CD4-positive, alpha-beta T cell treated with Interleukin-4 for 4 hours (primary cell): ENCODE results near the gene CDK12.
A peak's percentile ranks its signal among the peaks of the same experiment; 100 is the strongest.
"Not testable (repeated sequence)": the region's sequence is repeated elsewhere in the genome, so short reads cannot be mapped to it uniquely, and the experiment has no call there.

Experiments
- DNase-seq: peaks from one replicate; pipeline ENCODE4 v3.0.0-alpha.2; 2020

Gene CDK12

GRCh38 chr17:39461113-39461925, at the start of gene CDK12:
TSS of gene CDK12 (plus strand) at chr17:39461486. CDS start at chr17:39462072, 586 bp downstream.
- DNase-seq = peak; percentile 99

DNA sequence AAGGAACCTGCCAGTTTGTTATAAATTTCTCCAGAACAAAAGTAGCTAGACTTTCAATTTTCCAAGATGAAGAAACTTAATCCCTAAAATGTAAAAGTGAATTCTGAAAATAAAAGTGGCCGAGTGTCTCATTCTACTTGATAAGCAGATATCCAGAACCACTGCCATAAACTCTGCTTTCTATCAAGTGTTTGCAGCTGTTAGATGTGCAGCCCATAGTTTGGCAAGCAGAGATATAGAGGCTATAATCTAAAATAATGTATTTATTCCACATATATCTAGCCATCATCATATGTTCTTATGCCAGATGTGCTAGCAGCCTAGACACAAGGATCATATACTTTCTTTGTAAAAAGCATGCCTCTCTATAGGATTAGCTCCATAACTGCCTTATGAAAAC, 45.1 kb upstream of the CDK12 start:
- no peak for DNase-seq

GRCh38 chr17:39429600-39429999, 31.7 kb upstream of the CDK12 start:
- no peak for DNase-seq

DNA sequence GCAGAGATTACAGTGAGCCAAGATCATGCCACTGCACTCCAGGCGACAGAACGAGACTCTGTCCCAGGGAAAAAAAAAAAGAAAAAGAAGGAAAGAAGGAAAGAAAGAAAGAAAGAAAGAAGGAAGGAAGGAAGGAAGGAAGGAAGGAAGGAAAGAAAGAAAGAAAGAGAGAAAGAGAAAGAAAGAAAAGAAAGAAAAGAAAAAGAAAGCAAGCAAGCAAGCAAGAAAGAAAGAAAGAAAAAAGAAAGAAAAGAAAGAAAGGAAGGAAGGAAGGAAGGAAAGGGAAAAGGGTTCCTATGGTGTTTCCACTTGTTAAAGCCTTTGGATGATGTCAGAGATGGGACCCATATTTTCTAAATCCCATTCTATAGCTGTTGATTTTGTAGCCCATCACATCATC, 21.4 kb upstream of the CDK12 start:
- not testable (repeated sequence) for DNase-seq

DNA sequence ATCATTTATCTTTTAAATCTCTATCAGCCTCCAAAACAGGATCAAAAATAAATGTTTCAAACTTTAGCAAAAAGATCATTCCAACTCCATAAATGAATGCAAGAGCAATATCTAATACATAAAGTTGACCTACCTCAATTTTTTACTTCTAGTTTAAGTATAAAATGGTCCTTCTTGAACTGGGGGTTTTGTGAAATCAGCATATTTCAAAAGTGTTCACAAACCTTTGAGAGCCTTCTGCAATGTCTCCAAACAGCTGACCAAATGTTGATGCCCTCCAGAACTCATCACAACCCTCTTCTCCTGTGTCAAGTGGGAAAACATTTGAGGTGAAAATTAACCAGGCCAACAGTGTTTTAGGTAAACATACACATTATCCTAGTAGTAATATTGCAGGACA, 18.0 kb upstream of the CDK12 start:
- no peak for DNase-seq

GRCh38 chr17:39447561-39447960, 13.7 kb upstream of the CDK12 start:
- DNase-seq = no peak

DNA sequence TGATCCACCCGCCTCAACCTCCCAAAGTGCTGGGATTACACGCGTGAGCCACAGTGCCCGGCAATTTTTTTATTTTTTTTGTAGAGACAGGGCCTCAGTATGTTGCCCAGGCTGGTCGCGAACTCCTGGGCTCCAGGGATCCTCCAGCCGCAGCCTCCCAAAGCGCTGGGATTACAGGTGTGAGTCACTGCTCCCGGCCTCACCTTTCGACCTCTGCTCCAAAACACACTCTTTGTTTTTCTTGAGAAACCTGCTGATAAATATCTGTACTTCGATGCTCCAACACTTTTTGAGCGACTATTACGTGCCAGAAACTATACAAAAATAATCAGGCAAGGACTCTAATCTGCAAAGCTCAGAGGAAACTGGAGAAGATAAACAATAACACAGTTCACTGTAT, 11.2 kb upstream of the CDK12 start:
- DNase-seq = no peak

DNA sequence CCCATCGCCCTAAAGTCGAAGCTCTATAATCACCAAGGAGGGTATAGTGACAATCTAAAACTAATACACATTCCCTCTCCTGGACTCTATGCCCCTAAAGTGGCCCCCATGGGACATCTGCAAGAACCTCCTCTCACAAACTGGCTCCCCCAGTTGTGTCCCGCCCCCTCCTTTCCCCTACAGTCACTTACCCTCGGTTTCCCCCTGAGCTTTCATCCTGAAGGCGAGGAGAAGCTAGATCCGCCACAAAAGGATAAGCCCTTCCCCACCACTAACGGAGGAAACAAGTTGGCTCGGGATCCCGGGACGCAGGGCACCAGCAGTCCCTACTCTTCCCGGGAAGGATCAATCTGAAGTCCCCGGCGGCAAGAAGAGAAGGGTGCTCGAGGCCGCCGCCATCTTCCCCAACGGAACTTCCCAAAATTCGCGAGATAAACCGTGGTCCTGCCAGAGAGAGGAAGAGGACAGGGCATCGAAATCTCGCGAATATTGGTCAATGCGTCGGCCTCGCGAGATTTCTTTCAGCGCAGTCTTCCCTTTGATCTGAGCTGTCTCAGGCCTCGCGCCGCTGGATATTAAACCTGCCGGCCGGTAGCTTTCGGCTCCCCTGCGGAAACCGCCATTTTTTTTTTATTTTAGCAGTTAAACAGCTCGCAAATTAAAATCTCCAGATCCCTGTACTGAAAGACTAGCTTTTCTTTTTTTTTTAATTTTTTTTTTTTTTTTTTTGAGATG, 10.3 kb upstream of the CDK12 start, which contains the start of gene MED1:
Gene MED1, minus strand, starts transcription at position 417 of the 735 bp plus-strand sequence. Its CDS starts 201 bp downstream, at position 216.
- peak; percentile 97 for DNase-seq

DNA sequence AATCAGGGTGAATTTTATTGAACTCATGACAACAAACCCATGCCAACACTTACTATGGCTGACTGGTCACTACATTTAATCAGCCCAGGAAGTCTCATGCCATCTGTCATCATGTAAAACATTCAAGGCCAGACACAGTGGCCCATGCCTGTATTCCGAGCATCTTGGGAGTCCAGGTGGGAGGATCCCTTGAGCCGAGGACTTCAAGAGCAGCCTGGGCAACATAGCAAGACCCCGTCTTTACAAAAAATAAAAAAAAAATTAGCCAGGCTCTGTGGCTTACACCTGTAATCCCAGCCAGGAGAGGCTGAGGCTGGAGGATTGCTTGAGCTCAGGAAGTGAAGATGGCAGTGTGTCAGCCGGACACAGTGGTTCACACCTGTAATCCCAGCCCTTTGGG, 5.4 kb upstream of the CDK12 start:
- DNase-seq = no peak

DNA sequence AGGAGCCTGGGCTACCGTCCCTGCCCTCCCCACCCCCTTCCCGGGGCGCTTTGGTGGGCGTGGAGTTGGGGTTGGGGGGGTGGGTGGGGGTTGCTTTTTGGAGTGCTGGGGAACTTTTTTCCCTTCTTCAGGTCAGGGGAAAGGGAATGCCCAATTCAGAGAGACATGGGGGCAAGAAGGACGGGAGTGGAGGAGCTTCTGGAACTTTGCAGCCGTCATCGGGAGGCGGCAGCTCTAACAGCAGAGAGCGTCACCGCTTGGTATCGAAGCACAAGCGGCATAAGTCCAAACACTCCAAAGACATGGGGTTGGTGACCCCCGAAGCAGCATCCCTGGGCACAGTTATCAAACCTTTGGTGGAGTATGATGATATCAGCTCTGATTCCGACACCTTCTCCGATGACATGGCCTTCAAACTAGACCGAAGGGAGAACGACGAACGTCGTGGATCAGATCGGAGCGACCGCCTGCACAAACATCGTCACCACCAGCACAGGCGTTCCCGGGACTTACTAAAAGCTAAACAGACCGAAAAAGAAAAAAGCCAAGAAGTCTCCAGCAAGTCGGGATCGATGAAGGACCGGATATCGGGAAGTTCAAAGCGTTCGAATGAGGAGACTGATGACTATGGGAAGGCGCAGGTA, 762 bp downstream of the CDK12 start:
- no peak for DNase-seq

DNA sequence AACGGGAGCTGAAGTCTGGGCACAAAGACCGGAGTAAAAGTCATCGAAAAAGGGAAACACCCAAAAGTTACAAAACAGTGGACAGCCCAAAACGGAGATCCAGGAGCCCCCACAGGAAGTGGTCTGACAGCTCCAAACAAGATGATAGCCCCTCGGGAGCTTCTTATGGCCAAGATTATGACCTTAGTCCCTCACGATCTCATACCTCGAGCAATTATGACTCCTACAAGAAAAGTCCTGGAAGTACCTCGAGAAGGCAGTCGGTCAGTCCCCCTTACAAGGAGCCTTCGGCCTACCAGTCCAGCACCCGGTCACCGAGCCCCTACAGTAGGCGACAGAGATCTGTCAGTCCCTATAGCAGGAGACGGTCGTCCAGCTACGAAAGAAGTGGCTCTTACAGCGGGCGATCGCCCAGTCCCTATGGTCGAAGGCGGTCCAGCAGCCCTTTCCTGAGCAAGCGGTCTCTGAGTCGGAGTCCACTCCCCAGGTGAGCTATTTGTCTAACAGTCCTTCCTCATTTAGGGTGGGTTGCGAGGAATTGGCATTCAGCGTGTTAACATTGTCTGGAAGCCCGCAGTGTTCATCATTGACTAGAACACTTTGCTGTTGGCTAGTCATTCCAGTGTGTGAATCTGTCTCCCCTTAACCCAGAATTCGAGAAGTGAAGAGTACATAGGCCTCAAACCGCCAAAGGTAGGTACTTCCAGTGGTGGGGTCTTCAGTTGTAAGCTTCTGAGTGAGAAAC, 1.5 kb downstream of the CDK12 start:
- no peak for DNase-seq

DNA sequence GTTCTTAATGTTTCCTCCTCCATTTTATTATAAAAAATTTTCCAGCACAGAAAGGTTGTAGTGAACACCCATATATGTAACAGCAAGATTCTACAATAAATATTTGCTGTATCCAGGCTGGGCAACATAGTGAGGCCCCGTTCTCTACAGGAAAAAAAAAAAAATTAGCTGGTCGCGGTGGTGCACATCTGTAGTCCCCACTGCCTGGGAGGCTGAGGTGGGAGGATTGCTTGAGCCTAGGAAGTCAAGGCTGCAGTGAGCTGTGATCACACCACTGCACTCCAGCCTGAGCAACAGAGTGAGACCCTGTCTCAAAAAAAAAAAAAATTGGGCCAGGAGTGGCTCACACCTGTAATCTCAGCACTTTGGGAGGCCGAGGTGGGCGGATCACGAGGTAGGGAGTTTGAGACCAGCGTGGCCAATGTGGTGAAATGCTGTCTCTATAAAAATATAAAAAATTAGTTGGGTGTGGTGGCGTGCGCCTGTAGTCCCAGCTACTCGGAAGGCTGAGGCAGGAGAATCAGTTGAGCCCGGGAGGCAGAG, 3.4 kb downstream of the CDK12 start:
- DNase-seq = not testable (repeated sequence)

GRCh38 chr17:39468610-39469009, 7.3 kb downstream of the CDK12 start:
- DNase-seq = not testable (repeated sequence)

DNA sequence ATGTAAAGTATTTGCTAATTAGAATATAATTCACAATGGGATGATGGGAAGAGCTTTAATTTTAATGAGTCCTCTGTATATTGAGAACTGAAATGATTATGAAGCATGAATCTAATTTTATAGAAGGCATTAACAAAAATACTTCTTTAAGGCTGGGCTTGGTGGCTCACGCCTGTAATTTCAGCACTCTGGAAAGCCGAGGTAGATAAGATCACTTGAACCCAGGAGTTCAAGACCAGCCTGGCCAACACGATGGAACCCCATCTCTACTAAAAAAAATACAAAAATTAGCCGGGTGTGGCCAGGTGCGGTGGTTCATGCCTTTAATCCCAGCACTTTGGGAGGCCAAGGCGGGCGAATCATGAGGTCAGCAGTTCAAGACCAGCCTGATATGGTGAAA, 12.0 kb downstream of the CDK12 start:
- DNase-seq = no peak

- DNase-seq = not testable (repeated sequence)
Observed at GRCh38 chr17:39479631-39480030, 18.3 kb downstream of the CDK12 start.

- DNase-seq = no peak
Observed at GRCh38 chr17:39483506-39483905, 22.2 kb downstream of the CDK12 start.

DNA sequence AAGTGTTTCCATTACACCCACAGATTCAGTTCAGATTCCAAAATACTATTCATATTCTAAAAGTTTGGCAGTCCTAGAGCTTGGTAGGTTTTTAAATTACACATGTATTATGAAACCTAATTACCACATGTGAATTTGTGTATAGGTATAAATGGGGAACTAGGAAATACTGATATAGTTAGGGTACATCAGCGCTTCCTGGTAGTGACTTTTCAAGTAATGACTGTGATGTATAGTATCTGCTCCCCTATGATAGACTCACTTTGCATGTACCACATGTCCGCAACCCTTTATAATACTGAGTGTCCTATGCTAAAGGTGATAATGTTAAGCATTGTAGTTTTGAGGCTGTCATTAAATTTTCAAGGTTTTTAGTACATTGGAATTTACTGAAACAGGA, 22.9 kb downstream of the CDK12 start:
- no peak for DNase-seq

GRCh38 chr17:39485555-39485954, 24.3 kb downstream of the CDK12 start:
- DNase-seq = no peak

DNA sequence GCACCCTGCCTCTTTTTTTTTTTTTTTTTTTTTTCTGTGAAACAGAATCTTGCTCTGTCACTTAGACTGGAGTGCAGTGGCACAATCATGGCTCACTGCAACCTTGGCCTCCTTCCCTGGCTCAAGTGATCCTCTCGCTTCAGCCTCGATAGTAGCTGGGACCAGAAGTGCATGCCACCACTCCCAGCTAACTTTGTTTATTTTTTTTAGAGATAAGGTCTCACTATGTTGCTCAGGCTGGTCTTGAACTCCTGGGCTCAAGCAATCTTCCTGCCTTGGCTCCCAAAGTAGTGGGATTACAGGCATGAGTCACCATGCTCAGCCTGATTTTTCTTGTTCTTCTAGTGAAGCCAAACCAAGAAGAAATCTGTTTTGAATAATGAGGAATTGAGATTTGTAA, 25.0 kb downstream of the CDK12 start:
- DNase-seq = no peak

DNA sequence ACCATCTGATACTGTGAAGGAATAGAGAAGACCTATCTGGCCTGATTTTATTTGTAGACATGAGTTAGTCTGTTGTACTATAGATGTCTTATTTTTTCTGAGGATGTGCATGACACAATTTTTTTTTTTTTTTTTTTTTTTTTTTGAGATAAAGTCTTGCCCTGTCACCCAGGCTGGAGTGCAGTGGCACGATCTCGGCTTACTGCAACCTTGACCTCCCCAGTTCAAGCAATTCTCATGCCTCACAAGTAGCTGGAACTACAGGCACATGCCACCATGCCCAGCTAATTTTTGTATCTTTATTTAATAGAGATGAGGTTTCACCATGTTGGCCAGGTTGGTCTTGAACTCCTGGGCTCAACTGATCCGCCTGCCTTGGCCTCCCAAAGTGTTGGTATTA, 26.2 kb downstream of the CDK12 start:
- DNase-seq = not testable (repeated sequence)

DNA sequence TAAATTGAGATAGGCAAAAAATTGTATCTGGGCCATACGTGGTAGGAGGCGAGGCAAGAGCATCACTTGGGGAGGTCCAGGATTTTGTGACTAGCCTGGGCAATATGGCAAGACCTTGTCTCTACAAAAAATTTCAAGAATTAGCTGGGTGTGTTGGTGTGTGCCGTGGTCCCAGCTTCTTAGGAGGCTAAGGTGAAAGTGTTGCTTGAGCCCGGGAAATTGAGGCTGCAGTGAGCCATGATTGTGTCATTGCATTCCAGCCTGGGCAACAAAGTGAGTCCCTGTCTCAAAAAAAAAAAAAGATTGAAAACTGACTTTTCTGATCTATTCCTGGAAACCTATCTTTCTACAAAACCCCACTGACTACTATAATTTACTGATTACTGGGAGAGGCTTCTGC, 26.7 kb downstream of the CDK12 start:
- DNase-seq = no peak

DNA sequence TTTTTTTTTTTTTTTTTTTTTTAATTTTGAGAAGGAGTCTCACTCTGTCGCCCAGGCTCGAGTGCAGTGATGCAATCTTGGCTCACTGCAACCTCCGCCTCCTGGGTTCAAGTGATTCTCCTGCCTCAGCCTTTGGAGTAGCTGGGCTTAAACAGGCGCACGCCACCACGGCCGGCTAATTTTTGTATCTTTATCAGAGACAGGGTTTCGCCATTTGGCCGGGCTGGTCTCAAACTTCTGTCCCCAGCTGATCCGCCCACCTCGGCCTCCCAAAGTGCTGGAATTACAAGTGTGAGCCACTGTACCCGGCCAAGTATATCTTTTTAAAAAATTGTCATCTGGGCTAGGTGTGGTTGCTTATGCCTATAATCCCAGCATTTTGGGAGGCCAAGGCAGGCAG, 35.6 kb downstream of the CDK12 start:
- DNase-seq = not testable (repeated sequence)

GRCh38 chr17:39507511-39507910, 46.2 kb downstream of the CDK12 start:
- DNase-seq = no peak
